GM19452 (cell line): ENCODE data around the gene TMCC3.
A peak's percentile ranks its signal among the peaks of the same experiment; 100 is the strongest.
"Not testable (repeated sequence)": the region's sequence is repeated elsewhere in the genome, so short reads cannot be mapped to it uniquely, and the experiment has no call there.

Experiments used
- ATAC-seq: cut with Tn5 transposase; IDR thresholded peaks from one replicate; pipeline ENCODE4 v1.9.1; 2021; ENCODE audit not compliant: unreplicated experiment

TMCC3 gene

DNA sequence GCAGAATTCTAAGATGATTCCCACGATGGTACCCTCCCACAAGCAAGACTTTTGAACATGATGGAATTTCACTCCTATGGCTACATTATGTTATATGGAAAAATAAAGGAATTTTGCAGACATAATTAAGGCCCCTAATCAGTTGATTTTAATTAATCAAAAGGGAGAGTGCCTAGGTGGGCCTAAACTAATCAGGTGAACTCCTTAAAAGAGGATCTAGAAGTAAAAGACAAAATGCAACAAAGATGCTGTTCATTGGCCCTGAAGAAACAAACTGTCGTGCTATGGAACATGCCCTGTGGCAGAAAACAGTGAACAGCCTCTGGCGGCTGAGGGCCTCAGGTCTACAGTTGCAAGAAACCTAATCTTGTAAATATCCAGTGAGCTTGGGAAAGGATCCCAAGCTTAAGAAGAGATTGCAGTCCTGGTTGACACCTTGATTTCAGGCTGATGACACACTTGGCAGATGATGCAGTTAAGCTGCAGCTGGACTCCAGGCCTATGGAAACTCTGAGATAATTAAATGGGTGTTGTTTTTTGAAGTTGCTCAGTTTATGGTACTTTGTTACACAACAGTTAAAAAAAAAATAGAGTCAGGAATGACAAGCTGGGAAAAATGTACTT, 13.8 kb downstream of the TMCC3 start:
- no peak for ATAC-seq

GRCh38 chr12:94634717-94635116, 15.6 kb downstream of the TMCC3 start:
- no peak for ATAC-seq

- ATAC-seq: no peak
Measured at GRCh38 chr12:94633401-94633800, 17.0 kb downstream of the TMCC3 start.

- ATAC-seq: no peak
Measured at GRCh38 chr12:94631058-94631457, 19.3 kb downstream of the TMCC3 start.

DNA sequence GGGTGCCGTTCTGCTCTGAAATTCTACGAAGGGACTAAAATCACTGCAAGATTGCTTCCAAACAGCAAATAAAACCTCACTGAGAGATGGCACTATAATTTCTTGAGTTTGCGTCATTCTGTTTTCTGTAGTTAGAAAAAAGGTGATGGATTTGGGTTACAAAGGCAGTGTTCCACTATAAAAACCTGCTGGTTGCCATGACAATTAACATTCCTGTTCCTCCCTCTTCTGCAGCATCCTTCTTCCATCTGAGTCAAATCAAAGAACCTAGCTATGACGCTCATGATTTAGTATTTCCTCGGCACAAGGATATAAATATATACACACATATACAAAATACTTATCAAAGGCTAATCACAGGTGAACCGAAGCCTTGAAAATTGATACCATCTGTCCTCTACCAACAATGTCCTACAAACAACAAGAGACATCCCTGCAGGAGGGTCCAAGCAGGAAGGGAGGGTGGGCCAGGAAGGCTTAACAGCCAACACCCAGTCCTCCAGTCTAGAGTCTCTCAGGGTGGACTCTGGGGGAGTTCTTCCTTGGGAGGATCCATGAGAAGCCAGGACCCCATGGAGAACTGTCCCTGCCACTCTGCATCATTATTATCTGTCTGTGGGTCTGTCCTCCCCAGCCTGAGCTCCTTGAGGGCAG, 21.4 kb downstream of the TMCC3 start:
- ATAC-seq: no peak

DNA sequence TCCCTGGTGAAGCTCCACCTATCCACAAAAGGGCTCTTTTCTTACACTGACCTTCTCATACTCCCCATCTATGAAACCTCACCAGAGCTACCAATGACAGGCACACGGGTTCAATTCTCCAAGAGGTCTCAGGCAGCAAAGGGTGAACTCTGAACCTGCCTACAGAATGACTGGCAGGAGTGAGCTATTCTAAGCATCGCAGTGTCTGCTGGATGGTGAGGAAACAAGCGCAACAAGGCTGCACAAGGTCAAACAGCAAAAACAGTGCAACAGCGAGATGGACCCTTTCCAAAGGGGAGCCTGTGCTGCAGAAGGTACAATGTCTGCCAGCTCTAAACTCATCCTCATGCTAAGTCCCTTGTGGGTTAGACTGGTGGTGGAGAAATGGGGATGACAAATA, 22.0 kb downstream of the TMCC3 start:
- no peak for ATAC-seq

- no peak for ATAC-seq
Measured at GRCh38 chr12:94625531-94625930, 24.8 kb downstream of the TMCC3 start.

GRCh38 chr12:94623161-94623920, 27.0 kb downstream of the TMCC3 start:
- ATAC-seq: no peak

GRCh38 chr12:94622475-94622874, 27.9 kb downstream of the TMCC3 start:
- no peak for ATAC-seq

DNA sequence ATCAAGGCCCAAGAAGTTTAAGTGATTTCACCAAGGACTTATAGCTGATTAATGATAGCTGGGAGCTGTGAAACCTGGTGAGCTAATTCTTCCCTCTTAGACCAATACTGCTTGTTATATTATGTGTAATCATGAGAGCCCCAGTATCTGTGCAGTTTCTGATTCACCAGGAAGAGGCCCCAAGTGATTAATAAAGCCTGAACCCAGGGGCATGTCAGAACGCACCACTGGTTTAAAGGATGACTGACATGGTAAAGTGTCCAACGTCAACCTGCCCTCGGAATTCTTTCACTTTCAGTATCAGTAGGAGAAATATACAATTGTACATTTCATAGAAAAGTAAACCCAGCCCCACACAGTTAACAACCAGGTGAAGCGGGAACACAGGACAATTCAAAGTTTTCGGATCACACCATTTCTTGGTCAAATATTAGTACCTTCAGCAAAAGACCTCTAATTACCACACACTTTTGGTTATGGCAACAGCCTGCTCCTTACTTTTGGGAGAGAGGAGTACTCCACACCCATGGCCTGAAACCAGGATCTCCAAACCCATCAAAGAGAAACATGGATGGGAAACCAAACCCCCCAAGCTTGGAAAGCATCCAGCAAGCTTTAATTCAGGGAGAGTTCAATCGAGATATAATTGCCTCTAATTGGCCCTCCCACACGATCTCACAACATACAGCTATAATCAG, 28.5 kb downstream of the TMCC3 start:
- peak; percentile 98 for ATAC-seq

DNA sequence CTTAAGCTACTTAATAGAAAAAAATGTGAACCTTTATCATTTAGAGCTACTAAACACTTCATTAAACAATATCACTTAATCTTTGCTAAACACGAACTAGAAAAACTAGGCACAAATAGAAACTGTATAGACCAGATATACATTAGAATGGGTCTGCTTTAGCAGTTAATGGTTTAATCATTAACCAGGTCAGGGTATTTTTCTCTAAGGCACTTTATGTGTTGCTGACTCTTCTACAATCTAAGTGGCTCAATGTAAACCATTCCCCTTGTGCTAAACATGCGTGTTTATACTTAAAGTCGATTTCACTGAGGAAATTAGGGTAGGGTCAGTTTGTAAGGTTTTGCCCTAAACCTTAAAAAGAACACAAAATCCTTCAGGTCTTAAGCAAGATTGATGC, 29.7 kb downstream of the TMCC3 start:
- no peak for ATAC-seq

GRCh38 chr12:94618995-94619695, 31.2 kb downstream of the TMCC3 start:
- no peak for ATAC-seq

GRCh38 chr12:94617101-94617500, 33.3 kb downstream of the TMCC3 start:
- ATAC-seq: no peak

- ATAC-seq: no peak
Measured at GRCh38 chr12:94616203-94616729, 34.1 kb downstream of the TMCC3 start.

- ATAC-seq: no peak
Measured at GRCh38 chr12:94615260-94616181, 34.8 kb downstream of the TMCC3 start.

- ATAC-seq: no peak
Measured at GRCh38 chr12:94614288-94614721, 36.1 kb downstream of the TMCC3 start.

- ATAC-seq: no peak
Measured at GRCh38 chr12:94609917-94610443, 40.4 kb downstream of the TMCC3 start.

DNA sequence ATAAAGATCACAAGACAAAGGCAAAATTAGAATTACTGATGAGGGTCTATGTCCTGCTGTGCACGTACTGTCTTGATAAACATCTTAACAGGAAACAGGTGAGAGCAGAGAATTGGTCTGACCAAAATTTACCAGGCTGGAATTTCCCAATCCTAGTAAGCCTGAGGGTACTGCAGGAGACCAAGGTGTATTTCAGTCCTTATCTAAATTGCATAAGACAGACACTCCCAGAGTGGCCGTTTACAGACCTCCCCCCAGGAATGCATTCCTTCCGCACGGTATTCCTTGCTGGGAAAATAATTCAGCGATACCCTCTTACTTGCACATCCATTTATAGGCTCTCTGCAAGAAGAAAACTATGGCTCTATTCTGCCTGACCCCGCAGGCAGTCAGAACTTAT, 43.5 kb downstream of the TMCC3 start:
- not testable (repeated sequence) for ATAC-seq

GRCh38 chr12:94604366-94604698, 46.0 kb downstream of the TMCC3 start:
- no peak for ATAC-seq
